Hematopoietic multipotent progenitor cell treated with erythropoietin and hydrocortisone succinate and interleukin-3 and kit ligand, for 17 days (in vitro differentiated cells): ENCODE measurements around the gene EDIL3.

ENCODE experiments used
- DNase-seq: peaks from one replicate; pipeline ENCODE4 v3.0.0-alpha.2; 2015; ENCODE audit warnings: low spot score

Gene EDIL3, protein sequence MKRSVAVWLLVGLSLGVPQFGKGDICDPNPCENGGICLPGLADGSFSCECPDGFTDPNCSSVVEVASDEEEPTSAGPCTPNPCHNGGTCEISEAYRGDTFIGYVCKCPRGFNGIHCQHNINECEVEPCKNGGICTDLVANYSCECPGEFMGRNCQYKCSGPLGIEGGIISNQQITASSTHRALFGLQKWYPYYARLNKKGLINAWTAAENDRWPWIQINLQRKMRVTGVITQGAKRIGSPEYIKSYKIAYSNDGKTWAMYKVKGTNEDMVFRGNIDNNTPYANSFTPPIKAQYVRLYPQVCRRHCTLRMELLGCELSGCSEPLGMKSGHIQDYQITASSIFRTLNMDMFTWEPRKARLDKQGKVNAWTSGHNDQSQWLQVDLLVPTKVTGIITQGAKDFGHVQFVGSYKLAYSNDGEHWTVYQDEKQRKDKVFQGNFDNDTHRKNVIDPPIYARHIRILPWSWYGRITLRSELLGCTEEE

DNA sequence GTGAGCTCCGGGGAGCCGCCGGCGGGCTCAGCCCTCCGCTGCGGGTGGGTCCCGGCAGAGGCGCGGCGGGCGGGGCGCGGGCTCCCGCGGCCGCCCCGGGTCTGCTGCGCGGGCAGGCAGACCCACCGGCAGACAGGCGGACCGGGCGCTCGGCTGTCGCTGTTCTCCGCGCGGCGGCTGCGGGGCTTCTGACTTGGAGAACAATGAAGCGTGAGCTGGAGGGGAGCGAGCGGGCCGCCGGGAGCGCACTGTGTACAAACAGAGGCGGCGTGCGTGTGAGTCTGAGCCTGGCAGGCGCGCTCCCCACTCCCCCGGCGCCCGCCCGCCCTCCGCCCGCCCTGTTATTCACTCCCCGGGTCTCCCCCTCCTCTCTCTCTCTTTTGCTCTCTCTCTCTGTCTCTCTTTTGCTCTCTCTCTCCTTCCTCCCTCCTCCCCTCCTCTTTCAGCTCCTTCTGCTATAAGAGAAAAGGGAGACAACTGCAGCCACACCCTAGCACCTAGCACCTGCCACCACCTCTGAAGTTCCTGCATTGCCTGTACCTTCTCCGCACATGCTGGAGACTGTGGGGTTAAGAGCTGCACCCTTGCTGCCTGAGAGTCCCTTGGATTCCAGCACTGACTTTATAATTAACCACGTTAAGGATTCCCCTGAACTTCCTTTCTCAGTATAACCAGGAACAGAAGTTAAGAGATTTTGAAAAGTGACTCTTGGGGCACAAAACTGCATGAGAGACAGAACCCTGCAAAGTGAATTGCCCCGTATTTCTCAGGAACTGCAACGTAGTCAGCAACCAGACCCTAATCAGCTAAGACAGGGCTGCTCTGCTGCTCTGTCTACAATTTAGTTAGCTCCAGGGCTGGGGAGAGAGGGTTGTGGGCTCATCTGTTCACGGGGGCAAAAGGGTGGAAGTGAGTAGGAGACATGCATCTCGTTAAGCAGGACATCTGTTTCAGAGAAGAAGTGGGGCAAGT lies at the start of gene EDIL3:
EDIL3 (minus strand) TSS at position 277 of the 972 bp plus-strand sequence. CDS start 506 bp downstream, outside the sequence.
- no peak for DNase-seq

DNA sequence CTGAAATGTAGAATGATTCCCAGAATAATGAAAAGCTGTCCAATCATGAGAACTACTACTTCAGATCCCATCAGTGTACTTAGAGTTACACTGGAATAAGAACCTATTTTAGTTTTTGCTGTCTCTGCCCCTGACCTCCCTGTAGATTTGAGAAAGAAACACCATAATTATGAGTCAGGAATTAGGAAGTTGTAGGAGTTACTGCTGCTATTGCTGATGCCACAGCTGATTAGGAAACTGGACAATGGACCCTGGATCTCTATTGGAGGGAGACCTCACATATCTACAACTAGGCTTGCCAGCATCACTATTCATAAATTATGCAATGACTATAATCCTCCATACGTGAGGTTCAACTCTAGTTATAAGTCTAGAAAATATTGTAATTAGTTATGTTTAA lies 48.8 kb upstream of the EDIL3 start:
- DNase-seq: no peak

DNA sequence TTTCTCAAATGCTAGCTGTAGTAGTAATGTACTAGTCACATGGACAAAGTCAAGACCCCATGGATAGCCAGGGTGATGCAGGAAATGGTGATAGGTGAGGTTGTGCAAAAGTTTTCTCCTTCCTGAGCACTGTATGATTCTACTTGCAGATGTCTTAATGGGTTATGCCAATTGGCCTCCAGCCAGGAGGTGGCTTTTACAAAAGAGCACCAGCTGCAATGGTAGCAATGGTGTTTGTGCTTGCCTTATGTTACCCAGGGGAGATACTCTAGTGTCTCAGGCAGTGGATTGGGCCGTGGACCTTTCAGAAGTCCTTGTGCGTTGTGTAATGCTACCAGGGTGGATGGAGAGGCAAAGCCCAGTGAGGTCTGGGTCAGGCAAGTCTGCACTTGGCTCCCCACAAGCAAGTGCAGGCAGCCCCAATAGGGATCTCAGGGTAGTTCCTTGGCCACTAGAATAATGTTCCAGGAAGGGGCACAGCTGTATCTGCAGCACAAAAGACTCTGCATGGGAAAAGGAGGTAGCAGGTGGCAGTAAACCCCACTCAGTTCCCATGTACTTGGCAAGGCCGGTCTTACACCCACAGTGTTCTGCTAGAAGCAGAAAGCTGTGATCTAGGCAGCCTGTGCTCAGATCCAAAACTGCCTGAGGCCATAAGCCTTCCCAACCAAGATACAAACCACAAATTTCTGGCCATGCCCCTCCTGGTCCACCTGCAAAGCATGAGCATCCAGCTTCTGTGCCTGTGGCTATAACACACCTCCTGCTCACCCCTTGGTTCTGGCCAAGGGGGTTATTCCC lies 46.4 kb upstream of the EDIL3 start:
- no peak for DNase-seq

DNA sequence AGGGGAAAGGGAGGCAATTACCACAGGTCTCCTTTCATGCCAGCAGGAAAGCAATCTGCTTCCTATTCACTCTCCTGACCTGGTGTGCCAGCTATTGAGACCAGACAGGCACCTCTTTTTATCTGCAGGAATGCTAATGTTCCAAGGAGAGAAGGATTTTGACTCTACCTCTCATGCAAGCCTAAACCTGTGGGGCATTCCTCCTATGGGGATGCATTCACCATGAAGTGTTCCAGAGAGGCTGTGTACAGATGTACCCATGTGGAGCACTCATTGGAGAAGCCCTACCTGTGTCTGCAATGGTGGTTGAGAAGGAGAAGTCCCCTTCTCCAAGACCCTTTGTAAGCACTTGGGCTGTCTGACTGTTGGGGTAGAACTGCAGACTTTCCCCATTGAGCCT lies 45.4 kb upstream of the EDIL3 start:
- no peak for DNase-seq

DNA sequence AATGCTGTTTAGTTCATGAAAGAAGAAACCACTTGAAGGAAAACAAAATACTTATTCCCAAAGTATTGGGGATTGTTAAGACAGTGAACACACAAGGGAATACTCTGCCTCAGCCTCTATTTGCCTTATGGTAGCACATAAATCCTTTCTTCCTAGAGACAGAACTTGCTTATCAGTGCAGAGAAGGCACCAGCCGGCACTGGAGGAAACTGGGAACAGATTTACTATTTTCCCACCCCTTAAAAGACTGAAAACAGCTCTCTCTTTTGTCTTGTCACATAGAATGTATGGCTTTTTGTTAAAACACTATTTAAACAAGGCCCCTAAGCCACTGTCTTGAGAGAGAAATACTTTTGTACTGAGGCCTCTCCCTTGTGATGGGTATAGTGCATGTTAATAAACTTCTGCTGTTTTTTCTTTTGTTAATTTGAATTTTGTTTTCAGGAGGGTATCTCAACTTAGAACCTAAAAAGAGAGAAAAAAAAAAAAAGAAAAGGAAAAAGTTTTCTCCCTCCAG lies 40.7 kb upstream of the EDIL3 start:
- no peak for DNase-seq

DNA sequence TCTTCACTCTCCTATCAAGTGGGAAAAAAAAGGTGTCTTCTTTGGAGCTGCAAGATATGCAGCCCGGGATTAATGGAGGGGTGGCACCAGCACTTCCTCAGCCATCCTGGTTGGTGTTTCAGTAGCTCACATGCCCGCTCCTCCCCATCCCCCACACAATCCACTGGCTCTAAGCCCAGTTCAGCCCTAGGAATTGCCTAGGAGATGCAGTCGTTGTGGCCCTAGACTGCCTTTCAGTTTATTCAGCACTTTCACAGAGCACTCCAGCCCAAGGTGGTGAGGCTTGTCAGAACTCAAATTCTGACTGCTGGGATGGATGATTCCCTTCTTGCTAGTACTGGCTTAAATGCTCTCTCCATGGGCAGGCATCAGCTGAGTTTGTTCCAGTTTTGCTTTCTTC lies 35.1 kb upstream of the EDIL3 start:
- no peak for DNase-seq

DNA sequence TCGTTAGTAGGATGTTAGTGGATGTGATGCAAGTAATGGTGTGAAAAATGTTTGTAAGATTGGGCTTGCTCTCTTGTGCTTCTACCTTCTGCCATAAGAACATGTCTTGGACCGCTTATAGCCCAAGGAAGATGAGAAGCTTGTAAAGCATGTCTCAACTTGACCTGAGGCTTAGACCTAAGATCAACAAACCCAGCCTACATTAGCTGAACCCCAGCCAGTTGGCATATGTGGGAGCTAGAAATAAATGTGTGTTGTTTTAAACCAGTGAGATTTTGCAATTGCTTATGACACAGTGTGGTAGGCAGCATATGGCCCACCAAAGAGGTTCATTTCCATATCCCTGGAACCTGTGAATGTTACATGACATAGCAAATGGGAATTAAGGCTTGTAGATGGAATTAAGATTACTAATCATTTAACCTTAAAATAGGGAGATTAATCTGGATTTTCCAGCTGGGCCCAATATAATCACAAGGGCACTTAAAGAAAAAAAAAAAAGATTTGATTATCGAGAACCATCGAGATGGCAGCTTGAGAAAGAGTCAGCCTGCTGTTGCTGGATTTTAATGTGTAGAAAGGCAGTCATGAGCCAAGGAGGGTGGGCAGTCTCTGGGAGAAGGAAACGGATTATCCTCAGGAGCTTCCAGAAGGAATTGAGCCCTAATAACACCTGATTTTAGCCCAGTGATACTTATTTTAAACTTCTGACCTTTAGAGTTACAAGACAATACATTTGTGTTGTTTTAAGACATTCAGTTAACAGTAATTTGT lies 27.3 kb upstream of the EDIL3 start:
- no peak for DNase-seq

DNA sequence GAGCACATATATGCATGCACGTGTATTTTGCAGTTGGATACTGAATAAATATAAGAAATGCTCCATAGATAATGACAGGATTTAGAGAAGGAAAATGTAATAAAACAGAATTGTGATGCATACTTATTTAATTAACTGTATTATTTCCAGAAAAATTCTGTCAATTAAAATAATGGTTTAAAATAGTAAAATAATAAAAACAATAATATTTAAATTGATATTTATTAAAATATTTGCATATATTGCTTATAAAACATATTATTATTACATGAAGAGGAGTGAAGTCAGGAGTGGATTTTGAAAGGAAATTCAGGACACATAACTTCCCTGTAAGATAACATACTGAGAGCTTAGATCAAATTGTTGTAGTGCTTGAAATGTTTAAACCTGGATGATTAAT lies 21.4 kb upstream of the EDIL3 start:
- no peak for DNase-seq

DNA sequence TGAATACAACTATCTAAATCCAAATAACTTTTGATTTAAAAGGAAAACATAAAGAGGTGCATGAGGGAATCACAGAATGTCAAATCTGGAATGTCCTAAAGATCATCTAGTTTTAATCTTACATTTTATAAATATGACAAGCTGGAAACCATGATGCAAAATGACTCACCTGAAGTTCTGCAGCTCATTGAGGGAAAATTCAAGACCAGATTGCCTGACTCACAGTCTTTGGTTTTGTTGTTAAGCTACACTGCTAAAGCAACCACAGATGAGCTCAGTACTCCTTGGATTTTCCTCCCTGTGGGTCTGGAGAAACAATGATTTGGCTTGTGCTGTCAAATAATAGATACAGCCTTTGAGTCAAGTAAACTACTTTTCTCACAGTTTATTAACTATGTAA lies 19.1 kb upstream of the EDIL3 start:
- no peak for DNase-seq

DNA sequence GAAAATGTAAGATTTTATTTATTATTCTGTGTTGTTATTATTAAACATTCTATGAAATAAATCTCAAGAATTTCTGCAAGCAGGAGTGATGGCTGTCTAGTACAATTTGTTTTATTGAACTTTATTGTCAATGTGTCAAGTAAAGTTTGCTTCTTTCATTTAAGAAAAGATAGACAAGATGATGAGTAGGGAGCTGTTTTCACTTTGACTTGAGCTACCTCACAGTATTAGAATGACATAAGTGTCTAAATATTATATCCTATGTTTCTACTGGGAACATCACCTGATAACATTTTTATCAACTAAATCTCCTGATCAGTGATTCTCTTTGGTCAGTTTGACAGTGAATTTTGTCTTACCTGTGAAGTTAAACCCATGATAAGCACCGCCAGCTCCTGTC lies 12.7 kb upstream of the EDIL3 start:
- DNase-seq: no peak

DNA sequence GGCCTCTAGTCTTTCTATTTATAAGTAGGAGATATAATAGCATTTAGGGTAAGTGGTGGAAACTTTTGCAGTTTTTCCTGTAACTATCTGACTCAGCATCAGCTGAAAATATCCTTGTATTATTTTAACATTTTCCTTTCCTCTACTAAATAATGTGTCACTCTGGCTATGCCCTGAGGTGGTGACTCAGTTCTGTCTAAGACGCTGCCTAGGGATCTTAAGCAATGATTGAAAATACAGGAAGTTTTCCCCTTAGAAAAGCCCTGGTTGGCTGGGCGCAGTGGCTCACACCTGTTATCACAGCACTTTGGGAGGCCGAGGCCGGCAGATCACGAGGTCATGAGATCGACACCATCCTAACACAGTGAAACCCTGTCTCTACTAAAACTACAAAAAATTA lies 9.3 kb upstream of the EDIL3 start:
- DNase-seq: no peak

DNA sequence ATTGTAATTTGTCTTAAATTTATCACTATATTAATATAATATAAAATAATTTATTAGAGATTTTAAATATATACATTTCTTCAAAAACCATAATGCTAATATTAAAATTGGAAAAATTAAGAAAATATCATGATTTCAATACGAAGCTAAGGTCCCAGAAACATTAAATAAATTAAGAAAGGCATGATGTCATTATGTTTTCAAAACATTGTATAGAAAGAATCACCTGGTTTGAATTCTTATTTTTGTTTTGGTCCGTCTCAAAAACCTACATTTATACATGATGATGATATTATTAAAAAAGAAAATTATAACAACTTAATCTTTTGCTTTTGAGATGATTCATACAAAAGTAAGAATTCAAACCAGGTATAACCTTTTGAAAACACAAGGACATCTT lies 8.2 kb upstream of the EDIL3 start:
- DNase-seq: no peak

DNA sequence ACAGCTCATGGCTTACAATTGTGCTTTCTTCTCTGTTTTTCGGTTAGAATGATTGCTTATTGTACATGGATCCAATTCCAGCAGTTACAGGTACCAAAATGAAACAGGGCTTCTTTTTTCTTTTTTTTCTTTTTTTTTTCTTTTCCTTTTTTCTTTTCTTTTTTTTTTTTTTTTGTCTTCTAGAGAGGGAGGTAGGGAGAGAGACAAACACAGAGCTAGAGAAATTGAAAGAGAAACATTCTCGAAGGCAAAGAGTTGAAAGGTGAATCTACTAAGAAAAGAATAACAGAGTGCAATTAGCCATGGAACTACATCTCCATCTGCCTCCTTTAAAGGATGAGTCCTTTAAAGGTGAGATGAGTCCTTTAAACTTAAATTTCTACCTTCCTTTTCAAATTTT lies 1.0 kb upstream of the EDIL3 start:
- no peak for DNase-seq

DNA sequence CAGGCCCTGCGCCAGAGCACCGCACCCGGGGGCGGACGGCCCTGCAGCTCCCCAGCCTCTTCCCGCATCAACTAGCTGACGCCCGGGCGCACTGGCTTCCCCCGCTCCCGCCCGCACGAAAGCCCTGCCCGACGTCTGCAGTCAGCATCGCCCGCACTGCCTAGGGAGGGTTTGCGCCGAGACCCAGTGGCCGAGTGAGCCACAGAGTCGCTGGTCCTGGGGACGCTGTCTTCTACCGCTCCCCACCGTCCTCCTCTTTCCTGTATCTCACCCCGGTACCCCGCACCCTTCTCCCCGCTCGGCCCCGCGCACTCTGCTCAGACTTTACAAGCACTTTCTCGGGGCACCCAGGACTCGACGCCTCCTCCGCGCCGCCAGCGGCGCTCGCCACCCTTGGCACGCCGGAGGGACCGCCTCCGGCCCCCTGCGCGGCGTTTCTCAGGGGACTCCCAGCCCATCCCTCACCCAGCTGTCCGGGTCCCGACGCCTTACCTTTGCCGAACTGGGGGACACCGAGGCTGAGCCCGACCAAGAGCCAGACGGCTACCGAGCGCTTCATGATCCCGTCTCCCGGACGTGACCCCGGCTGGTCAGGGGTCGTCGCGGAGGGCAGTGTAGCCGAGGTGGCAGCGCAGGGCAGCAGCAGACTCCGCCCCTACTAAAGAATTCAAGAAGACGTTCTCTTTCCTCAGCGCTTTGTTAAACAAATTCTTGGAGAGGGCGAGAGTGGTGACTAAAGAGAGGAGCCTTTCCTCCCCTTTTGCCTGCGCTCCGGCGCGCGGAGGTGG lies 670 bp downstream of the EDIL3 start:
- DNase-seq: no peak

DNA sequence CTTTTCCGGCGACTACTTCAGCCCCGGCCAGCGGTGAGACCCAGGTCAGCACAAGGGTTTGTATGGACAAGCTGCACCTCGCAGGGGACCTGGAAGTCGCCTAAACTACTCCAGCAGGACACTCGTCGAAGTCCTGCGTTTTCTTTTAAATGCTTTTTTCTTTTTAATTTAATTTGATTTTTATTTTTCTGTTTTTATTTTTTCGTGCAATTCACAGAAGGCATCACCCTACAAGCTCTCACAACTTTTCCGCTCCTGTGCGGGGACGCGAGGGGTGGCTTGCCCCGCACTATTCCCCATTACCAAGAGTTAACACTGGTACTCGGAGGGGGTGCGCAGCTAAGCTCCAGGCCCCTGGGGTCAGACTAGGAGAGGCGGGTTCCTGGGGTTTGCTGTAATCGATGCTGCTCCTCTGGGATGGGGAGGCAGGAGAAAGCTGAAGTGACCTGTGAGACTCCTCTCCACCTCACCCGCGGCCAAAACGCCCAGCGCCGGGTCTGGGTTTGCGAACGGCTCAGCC lies 1.3 kb downstream of the EDIL3 start:
- DNase-seq: no peak

DNA sequence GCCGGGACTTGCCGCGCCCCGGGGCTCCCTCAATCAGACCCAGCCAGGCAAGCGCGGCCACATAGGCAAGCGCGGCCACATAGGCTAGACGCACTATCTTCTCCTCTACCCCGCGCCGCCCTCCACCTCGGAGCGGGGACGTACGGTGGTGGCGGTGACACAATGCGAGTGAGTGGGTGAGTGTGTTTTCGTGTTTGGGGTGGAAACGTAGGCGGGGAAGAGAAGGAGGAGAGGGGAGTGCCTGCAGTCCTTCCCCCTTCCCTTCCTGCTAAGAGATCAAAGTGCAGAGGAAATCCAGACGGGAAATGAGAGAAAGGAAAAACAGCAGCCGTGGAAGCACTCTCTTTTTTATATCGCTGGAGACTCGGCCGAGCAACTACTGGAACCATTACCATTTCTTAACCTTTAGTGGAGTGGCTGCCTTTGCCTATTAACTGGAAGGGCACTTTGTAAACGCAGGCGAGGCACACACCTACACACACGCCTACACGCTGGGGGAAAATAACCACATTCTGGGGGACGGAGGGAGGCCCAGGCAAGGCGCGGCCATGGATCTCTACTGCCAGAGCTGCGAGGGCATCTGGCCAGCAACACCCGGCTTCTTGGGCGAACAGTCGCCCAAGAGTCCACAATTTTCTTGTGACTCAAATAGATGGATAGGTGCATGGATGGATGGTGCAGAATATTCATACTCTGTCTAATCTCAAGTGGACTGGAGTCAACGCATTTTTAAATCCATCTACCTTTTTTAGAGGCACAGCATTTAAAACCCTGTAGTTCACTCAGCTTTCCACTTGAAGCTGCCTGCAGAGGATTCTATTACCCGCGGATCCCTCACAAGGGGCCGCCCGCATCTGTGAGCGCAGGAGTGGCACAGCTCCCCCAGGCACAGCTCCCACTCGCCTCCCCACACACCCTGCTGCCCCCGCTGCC lies 2.1 kb downstream of the EDIL3 start:
- no peak for DNase-seq

DNA sequence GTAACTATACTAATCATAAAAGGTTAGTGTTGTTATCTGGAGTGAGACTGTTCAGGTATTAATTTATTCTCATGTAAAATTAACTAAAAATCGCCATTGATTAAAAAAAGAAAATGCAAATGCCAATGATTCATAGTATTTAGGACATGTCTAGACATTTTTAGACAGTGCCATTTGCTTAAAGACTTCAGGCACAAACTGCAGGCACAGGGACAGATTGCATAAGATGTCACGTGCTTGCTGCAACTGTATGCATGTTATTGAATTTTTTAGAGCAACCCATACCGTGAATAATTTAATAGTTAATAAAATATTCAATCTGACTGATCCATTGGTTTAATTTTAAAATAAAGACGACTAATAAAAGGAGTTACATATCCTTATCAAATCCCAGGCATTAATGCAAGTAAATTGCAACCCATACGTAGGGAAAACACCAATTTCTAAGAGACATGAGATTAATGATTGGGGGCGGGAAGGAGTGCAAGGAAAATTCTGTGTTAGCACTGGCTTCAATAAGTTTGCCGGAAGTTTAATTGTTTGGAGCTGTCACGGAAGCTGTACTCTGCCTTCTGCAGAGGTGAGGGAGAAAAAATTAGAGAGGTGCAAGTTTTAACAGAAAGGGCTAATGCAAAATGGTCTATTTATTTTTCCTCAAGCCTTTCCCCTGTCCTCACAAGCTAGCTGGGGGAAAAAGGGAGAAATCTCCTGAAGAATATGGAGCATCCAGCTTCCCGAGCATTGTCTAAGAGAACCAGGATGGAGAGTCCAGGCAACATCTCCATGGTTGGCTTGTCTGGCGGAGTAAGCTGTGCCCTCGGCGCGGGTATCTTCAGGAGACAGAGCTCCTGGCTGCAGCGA lies 2.9 kb downstream of the EDIL3 start:
- DNase-seq: no peak

DNA sequence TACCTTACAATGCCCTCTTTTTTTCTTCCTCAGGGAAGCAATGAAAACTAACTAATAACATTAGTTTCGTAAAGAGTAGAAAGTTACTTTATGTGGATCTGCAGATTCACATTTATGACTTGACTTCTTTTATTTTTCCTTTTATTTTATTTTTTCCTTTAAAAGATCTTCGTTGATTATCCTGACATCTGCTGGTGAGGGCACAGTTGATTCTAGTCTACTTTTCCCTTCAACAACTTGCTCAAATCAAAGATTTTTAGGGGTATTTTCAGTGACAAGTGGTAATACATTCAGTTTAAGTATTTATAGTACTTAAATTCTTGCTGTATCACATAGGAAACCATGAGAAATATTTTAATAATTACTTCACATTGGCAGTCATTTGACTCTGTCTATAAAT lies 4.9 kb downstream of the EDIL3 start:
- no peak for DNase-seq
